ENCODE measurements around the gene IKZF1.

GRCh38 chr7:50359258-50359994 is 54.9 kb downstream of the IKZF1 start:
- no peak for TF ChIP-seq CTCF (IDR thresholded peaks at IDR 0.05; ENCODE audit: insufficient read depth, low read length)
- no peak for TF ChIP-seq POLR2AphosphoS5 (IDR thresholded peaks at IDR 0.05; ENCODE audit: low read depth)
